Omental fat pad (tissue), 4 donors: Measurements from ENCODE around the gene ANKLE2. TPM values are rescaled to one million over a fixed set of nuclear protein-coding genes. Genes with fewer than 3 reads are reported as not detected.
A peak's percentile ranks its signal among the peaks of the same experiment; 100 is the strongest.
"Not testable (repeated sequence)": the region's sequence is repeated elsewhere in the genome, so short reads cannot be mapped to it uniquely, and the experiment has no call there.

ENCODE experiments used
- ATAC-seq: fragments of 150-250 bp; one replicate; pipeline ENCODE4 v1.9.1; 2016; ENCODE audit warnings: mild to moderate bottlenecking, moderate library complexity; ENCODE audit not compliant: low FRiP score
- DNase-seq: peaks from one replicate; pipeline ENCODE4 v3.0.0-alpha.2; 2019; ENCODE audit warnings: low spot score
- total RNA-seq, 4 donors: library from RNA; depleted of rRNA; stranded (reverse); fragments of >200 nt; gene quantifications; one replicate each; pipeline ENCODE4 v1.1.0, GENCODE V29; 2016
- TF ChIP-seq, protein P1 (sequence below), 3 donors: fragments of 450-650 bp; IDR thresholded peaks; one replicate each; pipeline ENCODE4 v1.5.1; 2016 to 2017; ENCODE audit warnings: antibody characterized with exemption in 3 of 3, mild to moderate bottlenecking in 3 of 3, moderate library complexity in 2 of 3

ANKLE2 gene
- total RNA-seq, 4 donors from 2014 or later, result 69.0 to 187 (median 76.7) TPM

DNA sequence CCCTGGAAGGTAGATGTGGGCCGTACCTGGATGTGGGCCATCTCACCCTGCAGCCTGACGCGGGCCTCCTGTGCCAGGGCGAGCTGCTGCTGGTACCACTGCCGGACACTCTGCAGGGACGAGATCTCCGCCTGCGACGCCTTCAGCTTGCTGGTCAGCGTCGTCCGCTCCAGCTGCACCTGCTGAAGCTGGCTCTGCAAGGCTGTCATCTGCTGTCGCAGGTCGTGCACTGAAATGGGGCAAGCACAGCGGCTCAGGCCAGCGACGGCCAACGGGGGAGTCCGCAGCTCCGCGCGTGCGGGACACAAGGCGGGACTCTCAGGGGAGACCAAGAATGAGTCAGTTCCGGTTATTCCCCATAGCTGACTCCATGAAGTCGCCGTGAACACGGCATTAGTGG is 40.1 kb upstream of the ANKLE2 start:
- ATAC-seq, result no peak
- no peak for DNase-seq
- TF ChIP-seq, protein P1, sequence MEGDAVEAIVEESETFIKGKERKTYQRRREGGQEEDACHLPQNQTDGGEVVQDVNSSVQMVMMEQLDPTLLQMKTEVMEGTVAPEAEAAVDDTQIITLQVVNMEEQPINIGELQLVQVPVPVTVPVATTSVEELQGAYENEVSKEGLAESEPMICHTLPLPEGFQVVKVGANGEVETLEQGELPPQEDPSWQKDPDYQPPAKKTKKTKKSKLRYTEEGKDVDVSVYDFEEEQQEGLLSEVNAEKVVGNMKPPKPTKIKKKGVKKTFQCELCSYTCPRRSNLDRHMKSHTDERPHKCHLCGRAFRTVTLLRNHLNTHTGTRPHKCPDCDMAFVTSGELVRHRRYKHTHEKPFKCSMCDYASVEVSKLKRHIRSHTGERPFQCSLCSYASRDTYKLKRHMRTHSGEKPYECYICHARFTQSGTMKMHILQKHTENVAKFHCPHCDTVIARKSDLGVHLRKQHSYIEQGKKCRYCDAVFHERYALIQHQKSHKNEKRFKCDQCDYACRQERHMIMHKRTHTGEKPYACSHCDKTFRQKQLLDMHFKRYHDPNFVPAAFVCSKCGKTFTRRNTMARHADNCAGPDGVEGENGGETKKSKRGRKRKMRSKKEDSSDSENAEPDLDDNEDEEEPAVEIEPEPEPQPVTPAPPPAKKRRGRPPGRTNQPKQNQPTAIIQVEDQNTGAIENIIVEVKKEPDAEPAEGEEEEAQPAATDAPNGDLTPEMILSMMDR (IDR thresholded peaks at IDR 0.05), result no peak

DNA sequence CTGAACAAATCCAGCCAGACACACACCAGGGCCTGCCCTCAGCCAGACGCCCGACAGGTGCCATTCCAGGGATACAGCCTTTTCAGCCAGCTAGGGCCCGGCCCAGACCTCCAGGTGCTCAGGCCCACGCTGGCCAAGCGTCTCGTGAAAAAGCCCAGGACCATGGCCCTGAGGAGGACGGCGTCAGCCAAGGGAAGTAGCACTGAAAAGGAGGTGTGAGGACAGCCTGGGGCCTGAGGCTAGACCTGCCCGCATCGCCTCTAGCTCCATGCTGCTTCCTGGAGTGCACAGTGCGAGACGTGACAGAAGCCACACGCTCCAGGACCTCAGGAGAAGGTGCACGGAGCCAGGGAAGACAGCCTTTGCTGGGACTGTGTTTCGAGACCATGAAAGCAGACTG is 37.2 kb upstream of the ANKLE2 start:
- ATAC-seq (no peak), DNase-seq (no peak)
- TF ChIP-seq, protein P1 (IDR thresholded peaks at IDR 0.05), result no peak

DNA sequence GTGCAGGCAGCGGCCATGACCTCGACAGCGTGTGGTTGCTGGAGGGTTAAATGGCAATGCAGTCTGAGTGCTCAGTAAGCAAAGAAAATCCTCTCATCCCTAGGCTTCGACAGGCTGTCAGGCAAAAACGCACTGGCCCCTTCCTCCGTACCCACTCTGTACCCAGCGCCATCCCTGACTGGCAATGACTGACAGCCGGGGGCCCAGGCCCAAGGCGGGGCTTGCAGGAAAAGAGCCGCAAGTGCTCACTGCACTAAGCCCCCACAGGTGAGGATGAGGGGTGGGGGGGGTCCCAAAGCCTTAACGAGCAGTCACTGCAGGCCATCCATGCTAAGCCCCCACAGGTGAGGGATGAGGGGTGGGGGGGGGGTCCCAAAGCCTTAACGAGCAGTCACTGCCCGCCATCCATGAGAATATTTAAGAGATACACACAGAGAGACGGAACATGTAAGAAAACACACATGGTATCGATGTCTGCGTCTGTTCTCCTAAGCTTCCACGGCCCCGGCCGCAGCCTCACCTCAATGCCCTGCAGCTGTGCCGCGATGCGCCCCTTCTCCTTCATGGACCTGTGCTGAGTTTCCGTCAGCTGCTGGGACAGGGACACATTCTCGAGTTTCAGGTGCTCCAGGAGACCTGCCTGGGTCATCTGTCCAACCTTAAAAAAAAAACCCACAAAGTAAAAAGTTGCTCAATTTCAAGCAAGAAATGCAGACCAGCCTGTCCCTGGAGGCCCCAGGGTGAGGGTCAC is 36.4 kb upstream of the ANKLE2 start:
- TF ChIP-seq, protein P1 (IDR thresholded peaks at IDR 0.05), result no peak
- DNase-seq (no peak), ATAC-seq (no peak)

DNA sequence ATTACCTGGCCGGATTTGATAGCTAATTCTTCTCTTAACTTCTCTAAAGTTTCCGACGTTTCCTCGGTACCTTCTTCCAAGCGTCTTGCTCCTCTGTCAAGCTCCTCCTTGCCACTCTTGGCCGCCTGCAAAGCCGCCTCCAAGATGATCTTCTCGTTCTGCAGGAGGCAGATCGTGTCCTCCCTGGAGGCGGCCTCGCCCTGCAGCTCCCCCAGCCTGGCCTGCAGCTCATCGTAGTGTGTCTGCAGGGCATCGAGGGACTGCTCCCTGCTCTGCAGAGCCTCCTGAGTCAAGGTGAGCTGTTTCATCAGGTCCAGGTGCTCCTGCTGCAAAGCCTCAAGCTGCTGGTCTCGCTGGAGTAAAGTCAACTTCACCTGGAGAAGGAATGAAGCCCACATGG is 34.2 kb upstream of the ANKLE2 start:
- TF ChIP-seq, protein P1 (IDR thresholded peaks at IDR 0.05), result no peak
- DNase-seq, result no peak
- no peak for ATAC-seq

DNA sequence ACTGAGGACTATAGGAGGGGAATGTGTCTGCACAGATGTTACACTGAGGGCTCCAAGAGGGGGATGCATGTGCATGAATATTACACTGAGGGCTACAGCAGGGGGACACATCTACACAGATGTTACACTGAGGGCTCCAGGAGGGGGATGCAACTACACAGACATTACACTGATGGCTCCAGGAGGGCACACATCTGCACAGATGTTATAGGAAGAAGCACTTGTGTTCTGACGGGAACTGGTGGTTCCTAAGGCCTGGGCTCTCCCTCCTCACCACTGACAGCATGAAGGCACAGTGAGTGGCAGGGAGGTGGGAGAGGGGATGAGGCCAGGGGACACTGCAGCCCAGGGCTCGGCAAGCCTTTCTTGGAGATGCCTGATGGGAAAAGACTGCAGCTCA is 30.3 kb upstream of the ANKLE2 start:
- not testable (repeated sequence) for ATAC-seq, DNase-seq

DNA sequence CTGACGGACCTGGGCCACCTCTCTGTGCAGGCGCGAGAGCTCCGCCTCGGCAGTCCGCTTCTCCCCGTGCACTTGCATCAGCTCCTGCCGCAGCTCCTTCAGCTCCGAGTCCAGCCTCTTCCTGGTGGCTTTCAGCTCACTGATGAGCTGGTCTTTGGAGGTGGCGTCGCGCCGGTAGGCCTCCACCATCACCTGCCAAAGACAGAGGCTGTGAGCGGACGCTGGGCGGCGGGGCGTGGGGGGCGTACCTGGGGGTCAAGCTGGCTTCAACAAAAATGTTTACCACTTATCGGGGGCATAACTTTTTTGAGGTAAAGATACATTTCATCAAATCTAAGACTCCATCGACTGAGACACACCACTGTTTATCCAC is 27.5 kb upstream of the ANKLE2 start:
- DNase-seq, result no peak
- ATAC-seq, result peak; percentile 16
- TF ChIP-seq, protein P1 (IDR thresholded peaks at IDR 0.05), result no peak

DNA sequence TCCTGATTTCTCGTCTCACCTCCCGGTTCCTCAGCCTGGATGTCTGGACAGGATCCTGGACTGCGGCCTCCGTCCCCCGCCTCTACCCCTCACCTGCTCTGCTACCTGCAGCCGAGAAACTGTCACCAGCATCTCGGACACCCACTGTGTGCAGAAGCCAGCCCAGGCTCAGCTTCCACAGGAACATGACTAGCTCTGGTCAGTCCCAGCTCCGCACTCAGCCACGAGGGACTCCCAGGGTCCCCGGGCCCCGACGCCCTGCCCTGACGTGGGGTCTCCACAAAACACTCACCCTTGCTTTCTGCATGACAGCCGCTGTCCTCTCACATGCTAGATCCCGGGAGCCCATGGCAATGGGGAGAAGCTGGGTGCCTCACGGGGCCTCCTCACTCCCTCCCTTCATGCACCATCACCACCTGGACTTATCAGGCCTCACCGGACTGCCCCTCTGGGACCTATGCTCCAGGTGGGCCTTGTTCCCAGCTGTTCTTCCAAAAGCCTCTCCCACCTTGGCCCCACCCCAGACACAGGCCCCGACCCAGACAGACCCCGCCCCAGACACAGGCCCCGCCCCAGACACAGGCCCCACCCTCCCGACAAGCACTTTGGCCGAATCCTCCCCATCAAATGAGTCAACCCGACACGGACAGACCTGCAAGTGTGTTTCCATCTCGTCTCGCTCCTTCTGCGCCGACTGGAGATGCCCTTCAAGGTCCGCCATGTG is 26.9 kb upstream of the ANKLE2 start:
- ATAC-seq, result peak; percentile 23
- DNase-seq, result no peak
- TF ChIP-seq, protein P1 (IDR thresholded peaks at IDR 0.05), result no peak
